Measurements from ENCODE around the gene PTH1R. TPM values are rescaled to one million over a fixed set of nuclear protein-coding genes. Genes with fewer than 3 reads are reported as not detected.

Gene PTH1R
- total RNA-seq, 4 donors from 2014 or later, result 7.8 to 18.5 (median 14.5) TPM

- ATAC-seq, result no peak
- TF ChIP-seq POLR2A (IDR thresholded peaks at IDR 0.05) (no peak), CTCF (IDR thresholded peaks at IDR 0.05) (no peak), EP300 (IDR thresholded peaks at IDR 0.05) (no peak), POLR2AphosphoS5 (IDR thresholded peaks at IDR 0.05) (no peak)
- peak overlapping the region in 1 of 4 donors; percentile 27 for H3K27ac ChIP-seq
- H3K9me3 ChIP-seq, result no peaks in the 10 kb centered on the region
- no peak overlapping the region for H3K4me3 ChIP-seq
- peaks cover 0 to 2% of the 10 kb centered on the region in 2 donors for H3K36me3 ChIP-seq
- WGBS, 2 donors (ENCODE audit: low coverage in 1 of 2), result no CpG with 5 or more reads among the region's 2 CpGs
- no peaks in the 10 kb centered on the region for H3K27me3 ChIP-seq
- H3K4me1 ChIP-seq, result peaks cover 3 to 95% (median 47%) of the 10 kb centered on the region in 3 donors
Measured at GRCh38 chr3:46952813-46953212, 75.3 kb downstream of the PTH1R start.

Small RNA genes within 50 kb of the gene (small RNA-seq; reads per million reads assigned to genes)
- 0 reads per million in 4 donors for gene AC109583.2

Other genes with a start within 250 kb of the PTH1R start
- 10 to 100 TPM in 1 of 4 donors, 1 to 10 TPM in 3; 4.8 to 10.4 (median 9.6) TPM for gene ALS2CL, start 184.0 kb upstream of the PTH1R start, total RNA-seq
- 1 to 10 TPM in 1 of 4 donors, under 1 TPM in 2, not detected in 1; 0.15 to 1.4 (median 0.69) TPM for gene TMIE, start 176.3 kb upstream of the PTH1R start, total RNA-seq
- under 1 TPM in 2 of 4 donors, not detected in 2; 0.31 to 0.54 TPM for gene PRSS50, start 159.9 kb upstream of the PTH1R start, total RNA-seq
- 1 to 10 TPM; 2.6 to 5.3 (median 4.2) TPM for gene MYL3, start 14.3 kb upstream of the PTH1R start, total RNA-seq
- 10 to 100 TPM; 14.3 to 52.2 (median 42.0) TPM for gene CCDC12, start 99.0 kb downstream of the PTH1R start, total RNA-seq
- 10 to 100 TPM; 12.3 to 23.2 (median 20.4) TPM for gene NBEAL2, start 101.9 kb downstream of the PTH1R start, total RNA-seq

All from gastroesophageal sphincter (tissue), 4 donors.